NCI-H748 treated with DMSO at 0.1 percent for 48 hours (cell line): ENCODE results near the gene IQGAP2.
"Not testable (repeated sequence)": the region's sequence is repeated elsewhere in the genome, so short reads cannot be mapped to it uniquely, and the experiment has no call there.

Experiments used
- DNase-seq: peaks from one replicate; lab custom pipeline; 2025; lab: John Stamatoyannopoulos, UW

Gene IQGAP2

DNA sequence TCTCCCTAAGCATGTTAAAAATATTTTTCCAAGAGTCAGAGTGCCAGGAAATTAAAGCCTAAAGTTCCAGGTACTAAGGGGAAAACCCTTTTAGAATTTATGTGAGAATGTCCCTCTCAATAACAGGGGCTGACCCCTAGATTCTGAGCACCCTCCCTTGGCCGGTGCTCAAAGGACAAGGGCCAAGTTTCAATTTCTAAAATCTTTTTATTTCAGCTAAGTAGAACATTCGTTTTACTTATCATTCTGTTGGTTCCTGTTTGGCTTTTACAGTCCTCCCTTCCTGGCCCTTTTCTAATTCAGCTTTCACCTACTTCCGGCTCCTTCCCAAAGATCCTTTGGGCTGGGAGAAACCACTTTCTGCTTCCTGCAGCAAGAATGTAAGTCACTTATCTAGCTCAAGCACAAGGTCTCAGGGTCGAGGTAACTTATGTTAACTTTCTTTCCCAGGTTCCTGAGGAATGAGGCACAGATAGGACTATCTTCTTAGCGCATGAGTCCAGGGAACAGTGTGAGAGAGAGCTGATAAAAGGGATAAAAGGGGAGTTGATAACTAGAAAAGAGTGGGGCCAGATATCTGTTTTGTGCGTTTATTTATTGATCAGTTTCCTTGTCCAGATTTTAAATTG is 254.7 kb downstream of the IQGAP2 start:
- DNase-seq = no peak

GRCh38 chr5:76660360-76660759 is 257.3 kb downstream of the IQGAP2 start:
- DNase-seq = no peak

DNA sequence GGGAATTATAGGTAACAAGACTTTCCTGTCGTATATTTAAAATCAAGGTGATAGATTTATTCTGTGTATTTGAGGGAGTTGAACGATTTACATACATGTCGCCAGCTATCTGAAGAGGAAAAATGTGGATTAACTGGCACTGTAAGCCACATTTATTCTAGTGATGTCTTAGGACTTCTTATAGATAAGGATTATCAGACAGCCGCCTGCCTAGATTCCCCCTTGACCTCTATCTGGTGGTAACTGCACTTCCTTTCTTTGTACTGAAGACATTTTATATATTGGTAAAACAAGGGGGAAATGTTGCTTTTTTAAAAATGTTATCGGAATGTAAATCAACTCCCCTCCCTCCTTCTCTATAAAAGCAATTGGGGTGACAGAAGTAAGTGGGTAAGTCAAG is 259.4 kb downstream of the IQGAP2 start:
- no peak for DNase-seq

- no peak for DNase-seq
Observed at GRCh38 chr5:76663573-76663972, 260.5 kb downstream of the IQGAP2 start.

DNA sequence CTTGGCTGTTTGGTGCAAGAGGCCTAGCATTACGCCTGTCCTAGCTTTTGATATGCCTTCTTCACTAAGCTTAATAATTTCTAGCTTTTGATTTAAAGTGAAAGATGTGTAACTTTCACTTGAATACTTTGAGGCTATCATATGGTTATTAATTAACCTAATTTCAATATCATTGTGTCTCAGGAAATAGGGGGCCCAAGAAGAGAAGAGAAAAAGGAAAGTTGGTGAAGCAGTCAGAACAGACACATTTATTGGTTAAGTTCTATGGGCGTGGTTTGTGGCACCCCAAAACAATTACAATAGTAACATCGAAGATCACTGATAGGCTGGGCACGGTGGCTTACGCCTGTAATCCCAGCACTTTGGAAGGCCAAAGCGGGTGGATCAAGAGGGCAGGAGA is 261.0 kb downstream of the IQGAP2 start:
- no peak for DNase-seq

DNA sequence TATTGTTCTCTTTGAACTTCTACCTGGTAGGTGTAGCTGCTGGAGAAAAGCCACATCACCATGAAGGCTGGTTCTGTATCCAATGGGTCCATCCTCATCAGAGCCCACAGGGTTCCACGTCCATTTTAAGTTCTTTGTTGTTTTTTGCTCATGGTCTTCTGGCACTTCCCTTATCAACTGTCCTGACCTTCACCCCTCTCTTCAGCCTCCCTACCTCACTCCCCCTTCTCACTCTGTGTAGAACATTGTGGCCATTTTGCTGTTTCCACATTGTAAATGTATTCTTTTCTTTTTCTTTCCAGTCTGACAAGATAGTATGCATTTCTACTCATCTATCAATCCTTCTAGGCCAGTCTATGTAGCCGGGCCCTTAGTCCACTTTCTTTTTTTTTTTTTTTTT is 264.4 kb downstream of the IQGAP2 start:
- no peak for DNase-seq

DNA sequence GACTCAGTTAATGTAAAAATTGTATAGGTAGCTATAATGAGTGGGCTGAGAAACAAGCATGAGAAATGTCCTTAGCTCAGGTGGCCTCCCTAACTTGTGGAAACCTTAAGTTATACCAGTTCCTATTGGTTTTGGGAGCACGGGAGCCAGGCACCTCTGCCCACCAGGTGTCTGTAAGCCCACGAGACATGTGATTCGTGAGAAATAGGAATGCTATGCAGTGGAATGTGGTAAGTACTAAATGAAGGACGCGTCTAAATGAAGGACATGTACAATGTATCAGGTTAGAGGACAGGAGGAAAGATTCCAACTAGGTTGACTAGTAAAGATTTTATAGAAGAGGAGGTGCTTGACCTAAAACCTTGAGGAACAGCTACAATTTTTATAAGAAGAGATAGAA is 266.2 kb downstream of the IQGAP2 start:
- no peak for DNase-seq

- no peak for DNase-seq
Observed at GRCh38 chr5:76670508-76670907, 267.4 kb downstream of the IQGAP2 start.

DNA sequence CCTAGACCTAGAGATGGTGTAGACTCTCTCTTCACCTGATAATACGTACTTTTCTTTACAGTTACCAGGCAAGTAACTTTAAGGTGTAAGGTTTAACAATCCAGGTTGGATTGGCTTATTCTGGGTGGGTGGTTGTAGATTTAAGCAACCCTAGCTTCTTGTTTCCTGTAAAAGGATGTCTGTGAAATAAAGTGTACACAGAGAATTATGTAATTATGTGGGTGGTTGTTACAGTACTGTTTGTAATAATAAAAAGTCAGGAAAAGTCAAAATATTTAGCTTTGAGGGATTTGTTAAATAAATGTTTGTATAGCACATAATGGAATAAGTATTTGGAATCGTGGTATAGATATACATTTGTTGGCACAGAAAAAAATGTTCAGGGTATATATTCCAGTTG is 269.2 kb downstream of the IQGAP2 start:
- DNase-seq = no peak

DNA sequence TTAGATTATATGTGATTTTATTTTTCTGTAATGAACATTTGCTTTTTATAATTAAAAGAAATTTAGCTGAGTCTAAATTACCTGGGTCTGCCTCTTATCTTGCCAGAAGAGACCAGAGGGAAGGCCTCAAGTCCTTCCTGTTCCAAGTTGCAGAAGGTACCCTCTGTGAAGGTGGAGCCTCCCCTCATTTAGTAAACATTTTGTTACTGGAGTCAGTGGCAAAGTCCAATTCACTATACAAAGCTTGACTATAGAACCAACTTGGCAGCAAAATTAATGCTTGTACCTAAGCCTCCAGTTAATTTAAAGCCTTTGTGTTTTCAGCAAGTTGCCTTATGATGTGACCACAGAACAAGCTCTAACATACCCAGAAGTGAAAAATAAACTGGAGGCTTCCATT is 270.0 kb downstream of the IQGAP2 start:
- DNase-seq = no peak

- no peak for DNase-seq
Observed at GRCh38 chr5:76674330-76675066, 271.4 kb downstream of the IQGAP2 start.

- DNase-seq = no peak
Observed at GRCh38 chr5:76675364-76675763, 272.3 kb downstream of the IQGAP2 start.

DNA sequence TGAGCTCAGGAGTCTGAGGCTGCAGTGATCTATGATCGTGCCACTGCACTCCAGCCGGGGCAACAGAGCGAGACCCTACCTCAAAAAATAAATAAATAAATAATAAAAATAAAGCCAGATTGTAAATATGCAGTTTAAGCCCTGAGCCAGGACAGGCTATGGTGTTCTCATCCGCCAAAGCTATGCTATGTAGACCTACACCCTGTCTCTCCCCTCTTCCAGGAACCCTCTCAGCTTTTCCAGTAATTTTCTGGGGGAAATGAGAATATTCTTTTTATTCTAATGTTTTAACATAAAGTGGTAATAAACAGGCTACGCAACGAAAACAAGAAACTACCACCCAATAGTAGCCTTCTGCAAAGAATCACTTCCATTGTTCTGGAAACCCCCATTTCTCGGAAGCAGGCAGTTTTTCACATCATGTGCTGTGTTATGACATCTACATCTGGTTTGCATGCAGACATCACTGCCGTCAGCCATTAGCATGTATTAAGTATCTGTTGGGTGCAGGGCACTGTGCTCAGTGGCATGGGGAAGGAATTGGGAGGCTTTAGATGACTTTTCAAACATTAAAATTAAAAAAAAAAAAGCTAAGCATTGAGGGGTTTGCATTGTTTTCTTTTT is 274.9 kb downstream of the IQGAP2 start:
- no peak for DNase-seq

DNA sequence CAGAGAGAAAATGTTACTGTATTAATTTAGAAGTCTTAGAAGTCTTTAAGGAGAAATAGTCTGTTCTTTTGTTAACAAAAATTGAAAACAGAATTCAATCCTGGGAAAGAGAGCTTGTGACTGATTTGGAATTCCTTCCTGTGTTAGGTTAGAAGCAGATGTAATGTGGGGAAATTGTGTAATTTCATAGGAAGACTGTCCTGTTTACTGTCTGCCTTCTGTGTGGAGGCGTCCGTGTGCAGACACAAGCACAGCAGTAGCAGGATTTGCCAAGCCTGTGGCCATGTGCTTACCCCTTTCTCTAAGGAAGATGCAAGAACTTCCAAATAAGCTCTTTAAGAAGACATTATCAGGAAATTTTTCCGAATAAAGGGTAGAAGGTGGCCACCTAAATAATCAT is 276.1 kb downstream of the IQGAP2 start:
- no peak for DNase-seq

- DNase-seq = not testable (repeated sequence)
Observed at GRCh38 chr5:76680826-76681225, 277.7 kb downstream of the IQGAP2 start.

DNA sequence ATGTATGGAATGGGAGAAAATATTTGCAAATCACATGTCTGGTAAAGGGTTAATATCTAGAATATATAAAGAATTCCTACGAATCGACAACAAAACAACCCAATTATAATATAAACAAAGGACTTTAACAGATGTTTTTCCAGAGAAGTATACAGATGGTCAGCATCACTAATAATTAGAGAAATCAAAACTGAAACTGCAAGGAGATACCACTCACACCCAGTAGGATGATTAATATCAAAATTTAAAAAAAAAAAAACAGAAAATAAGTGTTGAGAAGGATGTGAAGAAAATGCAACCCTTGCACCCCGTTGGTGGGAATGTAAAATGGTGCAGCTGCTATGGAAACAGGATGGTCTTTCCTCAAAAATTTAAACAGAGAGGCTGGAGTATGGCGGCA is 278.2 kb downstream of the IQGAP2 start:
- DNase-seq = no peak

- DNase-seq = no peak
Observed at GRCh38 chr5:76682387-76682786, 279.3 kb downstream of the IQGAP2 start.

GRCh38 chr5:76683816-76684731 is 281.0 kb downstream of the IQGAP2 start:
- no peak for DNase-seq

DNA sequence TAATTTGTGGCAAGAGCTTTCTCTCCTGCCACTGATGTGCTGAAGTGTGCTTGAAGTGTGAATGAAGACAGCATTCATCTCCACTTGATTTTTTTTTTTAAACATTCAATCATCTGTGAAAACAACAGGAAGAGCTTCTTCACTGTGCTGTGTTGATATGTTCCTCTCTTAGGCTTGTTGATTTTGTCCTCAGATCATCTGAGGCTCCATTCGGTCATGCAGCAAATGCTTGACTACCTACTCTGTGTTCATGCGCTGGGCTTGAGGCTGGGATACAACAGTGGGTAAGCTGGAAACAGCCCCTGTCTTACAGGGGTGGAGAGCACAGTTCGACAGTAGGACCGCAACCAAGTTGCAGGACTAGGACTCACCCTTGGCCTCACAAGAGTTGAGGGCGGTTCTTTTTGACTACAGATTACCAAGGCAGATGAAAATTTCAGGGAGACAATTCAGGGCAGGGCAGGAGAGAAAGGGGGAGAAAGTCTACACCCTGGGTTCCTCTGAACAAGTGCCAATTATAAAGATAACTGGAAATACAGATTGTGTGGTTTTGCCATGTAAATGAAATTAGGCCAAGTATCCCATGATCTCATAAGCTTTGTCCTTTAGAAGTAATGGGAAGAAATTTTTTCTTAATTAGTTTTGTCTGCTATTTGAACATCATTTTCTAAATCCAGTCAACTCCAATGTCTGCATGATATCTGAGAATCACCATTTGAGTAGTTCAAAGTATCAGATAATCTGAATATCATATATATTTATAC is 281.9 kb downstream of the IQGAP2 start:
- DNase-seq = no peak

- no peak for DNase-seq
Observed at GRCh38 chr5:76685704-76686103, 282.6 kb downstream of the IQGAP2 start.

DNA sequence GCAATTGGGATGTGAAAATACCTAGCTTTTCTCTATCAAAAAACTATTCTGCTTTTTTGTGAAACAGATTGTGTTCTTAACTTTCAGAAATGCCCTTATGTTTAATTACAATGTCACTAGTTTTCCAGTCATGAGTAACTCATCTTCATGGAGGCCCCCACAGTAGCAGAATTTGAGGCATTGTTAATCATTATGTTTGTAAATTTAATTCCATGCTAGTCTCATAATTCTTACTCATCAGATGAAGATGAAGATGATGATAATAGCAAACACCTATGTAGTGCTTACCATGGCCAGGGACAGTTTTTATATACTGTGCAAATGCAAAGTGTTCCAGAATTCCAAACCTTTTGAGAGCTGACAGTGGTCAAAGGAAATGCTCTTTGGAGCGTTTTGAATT is 285.1 kb downstream of the IQGAP2 start:
- DNase-seq = no peak

- no peak for DNase-seq
Observed at GRCh38 chr5:76688836-76689235, 285.8 kb downstream of the IQGAP2 start.
